ENCODE measurements around the gene CRTC3.
"Not testable (repeated sequence)": the region's sequence is repeated elsewhere in the genome, so short reads cannot be mapped to it uniquely, and the experiment has no call there.

CRTC3 gene

GRCh38 chr15:90666135-90666909, 136.6 kb downstream of the CRTC3 start:
- no peak for TF ChIP-seq CTCF (IDR thresholded peaks at IDR 0.05; ENCODE audit: borderline replicate concordance, insufficient read depth, low read depth, low read length)
- peak overlapping the region; percentile 32 for H3K4me3 ChIP-seq (ENCODE audit: low read depth, low read length)

- TF ChIP-seq CTCF (IDR thresholded peaks at IDR 0.05; ENCODE audit: borderline replicate concordance, insufficient read depth, low read depth, low read length) = no peak
- no peak overlapping the region for H3K4me3 ChIP-seq (ENCODE audit: low read depth, low read length)
Observed at GRCh38 chr15:90667073-90667754, 137.5 kb downstream of the CRTC3 start.

- not testable (repeated sequence) for H3K4me3 ChIP-seq (ENCODE audit: low read depth, low read length)
Observed at GRCh38 chr15:90667755-90668345, 138.1 kb downstream of the CRTC3 start.

GRCh38 chr15:90670631-90671030, 140.9 kb downstream of the CRTC3 start:
- H3K4me3 ChIP-seq (ENCODE audit: low read depth, low read length) = not testable (repeated sequence)

GRCh38 chr15:90671216-90671615, 141.5 kb downstream of the CRTC3 start:
- no peak overlapping the region for H3K4me3 ChIP-seq (ENCODE audit: low read depth, low read length)
- TF ChIP-seq CTCF (IDR thresholded peaks at IDR 0.05; ENCODE audit: borderline replicate concordance, insufficient read depth, low read depth, low read length) = no peak

- H3K4me3 ChIP-seq (ENCODE audit: low read depth, low read length) = not testable (repeated sequence)
Observed at GRCh38 chr15:90673357-90673756, 143.6 kb downstream of the CRTC3 start.

- no peak for TF ChIP-seq CTCF (IDR thresholded peaks at IDR 0.05; ENCODE audit: borderline replicate concordance, insufficient read depth, low read depth, low read length)
- no peak overlapping the region for H3K4me3 ChIP-seq (ENCODE audit: low read depth, low read length)
Observed at GRCh38 chr15:90674476-90674875, 144.8 kb downstream of the CRTC3 start.

GRCh38 chr15:90675464-90675863, 145.7 kb downstream of the CRTC3 start:
- TF ChIP-seq CTCF (IDR thresholded peaks at IDR 0.05; ENCODE audit: borderline replicate concordance, insufficient read depth, low read depth, low read length) = no peak
- no peak overlapping the region for H3K4me3 ChIP-seq (ENCODE audit: low read depth, low read length)
